Measurements from ENCODE around the gene GAL. TPM values are rescaled to one million over a fixed set of nuclear protein-coding genes. Genes with fewer than 3 reads are reported as not detected.

The GAL gene
- total and polyA plus RNA-seq, 4 donors = 0.61 to 1.8 TPM; not detected in 2

DNA sequence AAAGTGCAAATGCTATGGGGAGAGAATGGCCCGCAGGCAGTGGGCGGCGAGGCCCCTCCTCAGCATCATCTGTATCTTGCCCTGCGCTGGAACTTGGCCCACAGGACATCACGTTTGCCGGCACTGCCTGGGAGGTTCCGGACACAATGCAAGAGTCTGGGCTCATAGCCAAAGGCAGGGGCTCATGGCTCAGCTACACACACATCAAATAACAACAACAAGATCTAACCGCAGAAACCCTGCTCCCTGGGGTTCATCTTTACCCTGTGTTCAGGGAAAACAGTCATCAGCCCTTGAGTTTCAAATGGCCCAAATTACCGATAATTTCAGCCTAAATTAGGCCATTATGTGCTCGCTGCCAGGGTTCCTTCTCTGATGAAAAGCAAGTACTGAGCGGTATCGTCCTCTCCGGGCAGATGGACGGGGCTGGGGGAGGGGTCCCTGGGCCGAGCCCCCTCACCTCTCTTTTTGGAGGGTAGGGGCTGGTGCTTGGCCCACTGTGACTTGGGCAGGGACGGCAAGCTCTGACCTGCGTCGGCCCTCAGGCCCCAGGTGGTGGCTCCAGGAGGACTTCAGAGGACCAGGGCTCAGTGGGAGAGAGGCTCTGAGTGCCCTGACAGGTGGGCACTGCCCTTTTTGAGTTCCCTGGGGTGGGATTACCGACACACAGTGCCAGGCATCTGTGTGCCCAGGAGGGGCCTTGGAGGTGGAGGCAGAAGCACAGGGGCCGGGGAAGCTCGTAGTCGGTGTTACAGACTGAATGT lies 25.0 kb upstream of the GAL start:
- WGBS, 2 donors = 59 to 80% methylated on average over 22 of the region's 22 CpGs
- peak; percentile 59 for ATAC-seq (ENCODE audit: insufficient read depth, low FRiP score)
- H3K4me1 ChIP-seq (ENCODE audit: control insufficient read depth in 5 of 5, insufficient read depth in 5 of 5, low read length in 5 of 5) = peaks cover 0 to 13% (median 0%) of the 10 kb centered on the region in 5 donors
- H3K9me3 ChIP-seq (ENCODE audit: control insufficient read depth in 4 of 4, insufficient read depth in 3 of 4, low read length in 3 of 4) = peaks cover 0 to 8% (median 0%) of the 10 kb centered on the region in 4 donors
- H3K27me3 ChIP-seq (ENCODE audit: control insufficient read depth in 3 of 3, insufficient read depth in 3 of 3, low read length in 2 of 3) = no peaks in the 10 kb centered on the region
- no peak overlapping the region for H3K9ac ChIP-seq (ENCODE audit: insufficient read depth in 1 of 2, low read length in 2 of 2)
- H3K4me3 ChIP-seq = no peak overlapping the region
- H3K36me3 ChIP-seq (ENCODE audit: control insufficient read depth in 4 of 4, insufficient read depth in 4 of 4, low read length in 4 of 4) = no peaks in the 10 kb centered on the region
- H3K27ac ChIP-seq (ENCODE audit: low read depth in 1 of 2, low read length in 1 of 2) = no peak overlapping the region
- TF ChIP-seq, protein P1, sequence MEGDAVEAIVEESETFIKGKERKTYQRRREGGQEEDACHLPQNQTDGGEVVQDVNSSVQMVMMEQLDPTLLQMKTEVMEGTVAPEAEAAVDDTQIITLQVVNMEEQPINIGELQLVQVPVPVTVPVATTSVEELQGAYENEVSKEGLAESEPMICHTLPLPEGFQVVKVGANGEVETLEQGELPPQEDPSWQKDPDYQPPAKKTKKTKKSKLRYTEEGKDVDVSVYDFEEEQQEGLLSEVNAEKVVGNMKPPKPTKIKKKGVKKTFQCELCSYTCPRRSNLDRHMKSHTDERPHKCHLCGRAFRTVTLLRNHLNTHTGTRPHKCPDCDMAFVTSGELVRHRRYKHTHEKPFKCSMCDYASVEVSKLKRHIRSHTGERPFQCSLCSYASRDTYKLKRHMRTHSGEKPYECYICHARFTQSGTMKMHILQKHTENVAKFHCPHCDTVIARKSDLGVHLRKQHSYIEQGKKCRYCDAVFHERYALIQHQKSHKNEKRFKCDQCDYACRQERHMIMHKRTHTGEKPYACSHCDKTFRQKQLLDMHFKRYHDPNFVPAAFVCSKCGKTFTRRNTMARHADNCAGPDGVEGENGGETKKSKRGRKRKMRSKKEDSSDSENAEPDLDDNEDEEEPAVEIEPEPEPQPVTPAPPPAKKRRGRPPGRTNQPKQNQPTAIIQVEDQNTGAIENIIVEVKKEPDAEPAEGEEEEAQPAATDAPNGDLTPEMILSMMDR (IDR thresholded peaks at IDR 0.05; ENCODE audit: control extremely low read depth, extremely low read depth) = no peak
- DNase-seq = peak; percentile 94 to 98 (median 97)

DNA sequence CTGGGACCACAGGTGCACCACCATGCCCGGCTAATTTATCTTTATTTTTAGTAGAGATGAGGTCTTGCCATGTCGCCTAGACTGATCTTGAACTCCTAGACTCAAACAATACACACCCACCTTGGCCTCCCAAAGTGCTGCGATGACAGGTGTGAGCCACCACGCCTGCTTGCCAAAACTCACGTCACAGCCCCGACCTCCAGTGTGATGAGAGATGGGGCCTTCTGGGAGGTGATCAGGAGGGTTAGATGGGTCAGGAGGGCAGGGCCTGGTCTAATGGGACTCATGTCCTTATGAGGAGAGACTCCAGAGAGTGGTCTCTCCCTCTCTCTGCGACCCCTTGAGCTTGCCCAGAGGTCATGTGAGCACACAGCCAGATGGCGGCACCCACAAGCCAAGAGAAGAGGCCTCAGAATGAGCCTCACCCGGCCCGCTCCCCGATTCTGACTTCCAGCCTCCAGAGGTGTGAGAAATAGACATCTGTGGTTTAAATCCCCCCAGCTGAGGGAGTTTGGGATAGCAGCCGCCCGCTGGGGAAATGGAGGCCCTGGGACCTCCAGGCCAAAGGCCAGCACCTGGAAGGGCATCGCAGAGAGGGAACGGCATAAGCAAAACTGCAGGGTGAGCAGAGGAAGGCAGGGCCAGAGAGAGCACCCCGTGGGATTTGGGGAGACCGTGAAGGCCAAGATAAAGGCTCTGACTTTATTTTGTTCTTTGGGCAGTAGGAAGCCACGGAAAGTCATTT lies 24.1 kb upstream of the GAL start:
- Histone ChIP-seq H3K27me3 (ENCODE audit: control insufficient read depth in 3 of 3, insufficient read depth in 3 of 3, low read length in 2 of 3) (no peaks in the 10 kb centered on the region), H3K9ac (ENCODE audit: insufficient read depth in 1 of 2, low read length in 2 of 2) (no peak overlapping the region), H3K4me3 (no peak overlapping the region), H3K27ac (ENCODE audit: low read depth in 1 of 2, low read length in 1 of 2) (no peak overlapping the region), H3K9me3 (ENCODE audit: control insufficient read depth in 4 of 4, insufficient read depth in 3 of 4, low read length in 3 of 4) (peaks cover 0 to 8% (median 0%) of the 10 kb centered on the region in 4 donors), H3K4me1 (ENCODE audit: control insufficient read depth in 5 of 5, insufficient read depth in 5 of 5, low read length in 5 of 5) (peaks cover 0 to 13% (median 0%) of the 10 kb centered on the region in 5 donors), H3K36me3 (ENCODE audit: control insufficient read depth in 4 of 4, insufficient read depth in 4 of 4, low read length in 4 of 4) (no peaks in the 10 kb centered on the region)
- TF ChIP-seq, protein P1 (IDR thresholded peaks at IDR 0.05; ENCODE audit: control extremely low read depth, extremely low read depth) = no peak
- ATAC-seq (ENCODE audit: insufficient read depth, low FRiP score) = no peak
- 91 to 97% methylated on average over 18 of the region's 18 CpGs for WGBS, 2 donors
- no peak for DNase-seq

- H3K27me3 ChIP-seq (ENCODE audit: control insufficient read depth in 3 of 3, insufficient read depth in 3 of 3, low read length in 2 of 3) = peaks cover 0 to 2% (median 0%) of the 10 kb centered on the region in 3 donors
- DNase-seq (no peak), ATAC-seq (ENCODE audit: insufficient read depth, low FRiP score) (no peak)
- peaks cover 0 to 5% (median 0%) of the 10 kb centered on the region in 4 donors for H3K9me3 ChIP-seq (ENCODE audit: control insufficient read depth in 4 of 4, insufficient read depth in 3 of 4, low read length in 3 of 4)
- WGBS, 2 donors = 83 to 85% methylated on average over 15 of the region's 15 CpGs
- no peaks in the 10 kb centered on the region for H3K36me3 ChIP-seq (ENCODE audit: control insufficient read depth in 4 of 4, insufficient read depth in 4 of 4, low read length in 4 of 4)
- peaks cover 0 to 13% (median 0%) of the 10 kb centered on the region in 5 donors for H3K4me1 ChIP-seq (ENCODE audit: control insufficient read depth in 5 of 5, insufficient read depth in 5 of 5, low read length in 5 of 5)
- no peak overlapping the region for H3K27ac ChIP-seq (ENCODE audit: low read depth in 1 of 2, low read length in 1 of 2)
- H3K9ac ChIP-seq (ENCODE audit: insufficient read depth in 1 of 2, low read length in 2 of 2) = no peak overlapping the region
- no peak overlapping the region for H3K4me3 ChIP-seq
- TF ChIP-seq, protein P1 (IDR thresholded peaks at IDR 0.05; ENCODE audit: control extremely low read depth, extremely low read depth) = no peak
These were observed 23.3 kb upstream of the GAL start for GRCh38 chr11:68661014-68661413.

Data from lung (tissue), 12 donors.